ENCODE data around the gene TTLL11.

DNA sequence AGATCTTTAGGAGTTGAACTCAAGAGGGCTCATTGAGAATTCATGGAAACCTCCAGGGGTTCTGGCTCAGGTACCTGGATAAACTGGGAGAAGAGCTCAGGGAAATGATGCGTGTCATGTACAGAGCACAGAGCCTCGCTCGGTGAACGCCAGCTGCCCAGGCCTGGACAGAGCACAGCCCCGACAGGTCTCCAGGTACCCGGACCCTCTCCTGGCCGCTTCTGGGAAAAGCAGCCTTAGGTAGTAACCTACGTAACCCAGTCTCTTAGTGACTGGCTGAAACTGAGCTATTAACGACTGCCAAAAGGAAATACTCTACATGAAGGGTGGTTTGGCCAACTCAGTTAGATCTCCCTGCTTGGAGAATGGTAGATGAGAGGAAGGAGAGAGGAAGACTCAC is 157.4 kb downstream of the TTLL11 start:
- TF ChIP-seq, protein P1, sequence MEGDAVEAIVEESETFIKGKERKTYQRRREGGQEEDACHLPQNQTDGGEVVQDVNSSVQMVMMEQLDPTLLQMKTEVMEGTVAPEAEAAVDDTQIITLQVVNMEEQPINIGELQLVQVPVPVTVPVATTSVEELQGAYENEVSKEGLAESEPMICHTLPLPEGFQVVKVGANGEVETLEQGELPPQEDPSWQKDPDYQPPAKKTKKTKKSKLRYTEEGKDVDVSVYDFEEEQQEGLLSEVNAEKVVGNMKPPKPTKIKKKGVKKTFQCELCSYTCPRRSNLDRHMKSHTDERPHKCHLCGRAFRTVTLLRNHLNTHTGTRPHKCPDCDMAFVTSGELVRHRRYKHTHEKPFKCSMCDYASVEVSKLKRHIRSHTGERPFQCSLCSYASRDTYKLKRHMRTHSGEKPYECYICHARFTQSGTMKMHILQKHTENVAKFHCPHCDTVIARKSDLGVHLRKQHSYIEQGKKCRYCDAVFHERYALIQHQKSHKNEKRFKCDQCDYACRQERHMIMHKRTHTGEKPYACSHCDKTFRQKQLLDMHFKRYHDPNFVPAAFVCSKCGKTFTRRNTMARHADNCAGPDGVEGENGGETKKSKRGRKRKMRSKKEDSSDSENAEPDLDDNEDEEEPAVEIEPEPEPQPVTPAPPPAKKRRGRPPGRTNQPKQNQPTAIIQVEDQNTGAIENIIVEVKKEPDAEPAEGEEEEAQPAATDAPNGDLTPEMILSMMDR (optimal IDR thresholded peaks at IDR 0.05 in 1 of 3, IDR thresholded peaks at IDR 0.05 in 1 of 3, conservative IDR thresholded peaks at IDR 0.05 in 1 of 3; ENCODE audit: extremely low read depth in 1 of 3, insufficient read depth in 2 of 3, low read length in 3 of 3) = no peak
- TF ChIP-seq EZH2 (IDR thresholded peaks at IDR 0.05; ENCODE audit: low read length) = no peak

Data from keratinocyte (primary cell).